ENCODE results near the gene TRIM28. TPM values are rescaled to one million over a fixed set of nuclear protein-coding genes. Genes with fewer than 3 reads are reported as not detected.

Gene TRIM28
- total and polyA plus RNA-seq, 9 of the 15 experiments (the other 6 are each of a cell fraction or from before 2014, with no cell fraction given): 12.1 to 797 (median 490) TPM

- peak in 1 of 2 experiments; percentile 76; a peak in 2 of 4 replicates for TF ChIP-seq ETV6 (IDR thresholded peaks at IDR 0.05; ENCODE audit: borderline replicate concordance in 1 of 2, low read depth in 2 of 2, low read length in 1 of 2)
- 0 out of 2 replicates have a peak, but pooled peaks have one; percentile 24 for TF ChIP-seq ETV6 (CRISPR knock-in tag; IDR thresholded peaks at IDR 0.05; ENCODE audit: borderline replicate concordance)
- no peak for TF ChIP-seq ZNF143 (CRISPR knock-in tag; IDR thresholded peaks at IDR 0.05)
- TF ChIP-seq MCM2 (IDR thresholded peaks at IDR 0.05; ENCODE audit: low read depth): no peak
- peak; percentile 93; the same call in 1 of the 2 replicates for TF ChIP-seq ILF3 (IDR thresholded peaks at IDR 0.05; ENCODE audit: borderline replicate concordance)
- peak; percentile 81; the same call in 1 of the 2 replicates for TF ChIP-seq FOXK1 (CRISPR knock-in tag; IDR thresholded peaks at IDR 0.05; ENCODE audit: borderline replicate concordance)
- TF ChIP-seq STAT6 (CRISPR knock-in tag; IDR thresholded peaks at IDR 0.05): no peak
- peak; percentile 51; the same call in 1 of the 2 replicates for TF ChIP-seq MTA2 (IDR thresholded peaks at IDR 0.05; ENCODE audit: low read depth)
- TF ChIP-seq SNIP1 (IDR thresholded peaks at IDR 0.05; ENCODE audit: low read depth): no peak
- no peak for TF ChIP-seq NR2F6 (CRISPR knock-in tag; IDR thresholded peaks at IDR 0.05)
- no peak for TF ChIP-seq ZNF561 (CRISPR knock-in tag; conservative IDR thresholded peaks at IDR 0.05)
- peak; percentile 41; the same call in 1 of the 2 replicates for TF ChIP-seq SMAD3 (CRISPR knock-in tag; conservative IDR thresholded peaks at IDR 0.05)
- no peak; the same call in 1 of the 2 replicates for TF ChIP-seq CHD2 (IDR thresholded peaks at IDR 0.05; ENCODE audit: low read depth, low read length)
- TF ChIP-seq ZNF197 (CRISPR knock-in tag; IDR thresholded peaks at IDR 0.05; ENCODE audit: low read depth): no peak
- TF ChIP-seq ZNF589 (CRISPR knock-in tag; IDR thresholded peaks at IDR 0.05; ENCODE audit: low read depth): no peak
- peak; percentile 85 for TF ChIP-seq RBFOX2 (IDR thresholded peaks at IDR 0.05; ENCODE audit: low read depth, low read length)
- no peak for TF ChIP-seq YBX1 (IDR thresholded peaks at IDR 0.05)
- TF ChIP-seq ZKSCAN1 (IDR thresholded peaks at IDR 0.05; ENCODE audit: low read depth, low read length): 0 out of 2 replicates have a peak, but pooled peaks have one; percentile 9
- TF ChIP-seq SMARCE1 (IDR thresholded peaks at IDR 0.05): no peak
- no peak for TF ChIP-seq TGIF2 (CRISPR knock-in tag; IDR thresholded peaks at IDR 0.05)
- TF ChIP-seq PML (IDR thresholded peaks at IDR 0.05; ENCODE audit: low read length): peak; percentile 32; the same call in 1 of the 2 replicates
- TF ChIP-seq ZMIZ1 (IDR thresholded peaks at IDR 0.05; ENCODE audit: low read depth in 2 of 2, low read length in 2 of 2): peak in 1 of 2 experiments; percentile 65; a peak in 1 of 4 replicates
- TF ChIP-seq NCOR1 (IDR thresholded peaks at IDR 0.05): peak; percentile 46
These were observed 10.9 kb downstream of the TRIM28 start, which contains the start of gene CHMP2A (continued) for GRCh38 chr19:58554494-58555368.

Data from K562 (cell line).